HepG2 (cell line): ENCODE measurements around the gene TXNIP. TPM values are rescaled to one million over a fixed set of nuclear protein-coding genes. Genes with fewer than 3 reads are reported as not detected.

ENCODE experiments used
- MYC ChIP-seq: sonication (generic); formaldehyde crosslinking; IDR thresholded peaks from 2 replicates; pipeline ENCODE4 v1.9.0; 2021; ENCODE audit warnings: missing genetic modification reagents, borderline replicate concordance
- ZFP41 ChIP-seq: sonication (generic); formaldehyde crosslinking; IDR thresholded peaks from 2 replicates; pipeline ENCODE4 v1.4.0; 2020; ENCODE audit warnings: mild to moderate bottlenecking, missing genetic modification reagents, borderline replicate concordance
- ZFY ChIP-seq: sonication (generic); formaldehyde crosslinking; IDR thresholded peaks from 2 replicates; pipeline ENCODE4 v1.4.0; 2020; ENCODE audit warnings: missing genetic modification reagents
- ZNF430 ChIP-seq: sonication (generic); formaldehyde crosslinking; IDR thresholded peaks from 2 replicates; pipeline ENCODE4 v1.9.0; 2021; ENCODE audit warnings: mild to moderate bottlenecking, missing genetic modification reagents
- ZNF609 ChIP-seq: sonication (generic); formaldehyde crosslinking; IDR thresholded peaks from 2 replicates; pipeline ENCODE4 v1.4.0; 2020; ENCODE audit warnings: mild to moderate bottlenecking, missing genetic modification reagents, borderline replicate concordance
- ZNF710 ChIP-seq: sonication (generic); formaldehyde crosslinking; IDR thresholded peaks from 2 replicates; pipeline ENCODE4 v1.5.0; 2020; ENCODE audit warnings: mild to moderate bottlenecking, missing genetic modification reagents, borderline replicate concordance
- ZNF83 ChIP-seq: sonication (generic); formaldehyde crosslinking; IDR thresholded peaks from 2 replicates; pipeline ENCODE4 v1.4.0; 2020; ENCODE audit warnings: missing genetic modification reagents, mild to moderate bottlenecking, borderline replicate concordance
- ZSCAN21 ChIP-seq: sonication (generic); formaldehyde crosslinking; IDR thresholded peaks from 2 replicates; pipeline ENCODE4 v1.8.0; 2022; ENCODE audit warnings: mild to moderate bottlenecking, missing genetic modification reagents, moderate library complexity, borderline replicate concordance
- polyA plus RNA-seq, 8 experiments: library from polyadenylated mRNA; depleted of rRNA in 3 of 8; stranded (reverse) in 7 of 8; unstranded in 1 of 8; fragments of >200 nt; fragmentation: Illumina TruSeq in 4 of 8; extraction: Trizol in 4 of 8; gene quantifications; 2 replicates each; pipeline versions ENCODE4 v1.2.1 to v1.2.3, GENCODE V29; 2011 to 2016; ENCODE audit warnings: low read depth in 4 of 8, missing spikeins in 1 of 8, mixed read lengths in 1 of 8; ENCODE audit not compliant: insufficient read depth in 1 of 8
- total RNA-seq, 5 experiments: library from RNA; depleted of rRNA; stranded (reverse); fragments of >200 nt; fragmentation: Illumina TruSeq; extraction: Trizol; gene quantifications; 2 replicates each; pipeline ENCODE4 v1.2.3, GENCODE V29; 2016; ENCODE audit warnings: low read depth in 1 of 5

Gene TXNIP
- total and polyA plus RNA-seq, 2 of the 13 experiments (the other 11 are each of a cell fraction or from before 2014, with no cell fraction given): 24.4 to 237 TPM

GRCh38 chr1:145961425-145962156 lies 34.8 kb downstream of the TXNIP start (continued):
- no peak for TF ChIP-seq ZNF710 (CRISPR knock-in tag)
- TF ChIP-seq ZSCAN21 (CRISPR knock-in tag): no peak
- TF ChIP-seq ZFY (CRISPR knock-in tag): peak; percentile 32; the same call in 1 of the 2 replicates
- TF ChIP-seq ZFP41: no peak; the same call in 1 of the 2 replicates
- no peak for TF ChIP-seq ZNF83
- 0 out of 2 replicates have a peak, but pooled peaks have one; percentile 16 for TF ChIP-seq ZNF609
- 0 out of 2 replicates have a peak, but pooled peaks have one; percentile 33 for TF ChIP-seq ZNF430 (CRISPR knock-in tag)
- TF ChIP-seq MYC (CRISPR knock-in tag): 0 out of 2 replicates have a peak, but pooled peaks have one; percentile 12
- TF ChIP-seq, all 625 proteins: peak for 36
